Measurements from ENCODE around the gene CEACAM7.

DNA sequence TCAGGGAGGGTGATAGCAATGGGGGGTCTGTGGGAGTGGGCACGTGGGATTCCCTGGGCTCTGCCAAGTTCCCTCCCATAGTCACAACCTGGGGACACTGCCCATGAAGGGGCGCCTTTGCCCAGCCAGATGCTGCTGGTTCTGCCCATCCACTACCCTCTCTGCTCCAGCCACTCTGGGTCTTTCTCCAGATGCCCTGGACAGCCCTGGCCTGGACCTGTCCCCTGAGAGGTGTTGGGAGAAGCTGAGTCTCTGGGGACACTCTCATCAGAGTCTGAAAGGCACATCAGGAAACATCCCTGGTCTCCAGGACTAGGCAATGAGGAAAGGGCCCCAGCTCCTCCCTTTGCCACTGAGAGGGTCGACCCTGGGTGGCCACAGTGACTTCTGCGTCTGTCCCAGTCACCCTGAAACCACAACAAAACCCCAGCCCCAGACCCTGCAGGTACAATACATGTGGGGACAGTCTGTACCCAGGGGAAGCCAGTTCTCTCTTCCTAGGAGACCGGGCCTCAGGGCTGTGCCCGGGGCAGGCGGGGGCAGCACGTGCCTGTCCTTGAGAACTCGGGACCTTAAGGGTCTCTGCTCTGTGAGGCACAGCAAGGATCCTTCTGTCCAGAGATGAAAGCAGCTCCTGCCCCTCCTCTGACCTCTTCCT is 9.3 kb upstream of the CEACAM7 start:
- TF ChIP-seq, protein P1, sequence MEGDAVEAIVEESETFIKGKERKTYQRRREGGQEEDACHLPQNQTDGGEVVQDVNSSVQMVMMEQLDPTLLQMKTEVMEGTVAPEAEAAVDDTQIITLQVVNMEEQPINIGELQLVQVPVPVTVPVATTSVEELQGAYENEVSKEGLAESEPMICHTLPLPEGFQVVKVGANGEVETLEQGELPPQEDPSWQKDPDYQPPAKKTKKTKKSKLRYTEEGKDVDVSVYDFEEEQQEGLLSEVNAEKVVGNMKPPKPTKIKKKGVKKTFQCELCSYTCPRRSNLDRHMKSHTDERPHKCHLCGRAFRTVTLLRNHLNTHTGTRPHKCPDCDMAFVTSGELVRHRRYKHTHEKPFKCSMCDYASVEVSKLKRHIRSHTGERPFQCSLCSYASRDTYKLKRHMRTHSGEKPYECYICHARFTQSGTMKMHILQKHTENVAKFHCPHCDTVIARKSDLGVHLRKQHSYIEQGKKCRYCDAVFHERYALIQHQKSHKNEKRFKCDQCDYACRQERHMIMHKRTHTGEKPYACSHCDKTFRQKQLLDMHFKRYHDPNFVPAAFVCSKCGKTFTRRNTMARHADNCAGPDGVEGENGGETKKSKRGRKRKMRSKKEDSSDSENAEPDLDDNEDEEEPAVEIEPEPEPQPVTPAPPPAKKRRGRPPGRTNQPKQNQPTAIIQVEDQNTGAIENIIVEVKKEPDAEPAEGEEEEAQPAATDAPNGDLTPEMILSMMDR (IDR thresholded peaks at IDR 0.05), result no peak
- TF ChIP-seq POLR2AphosphoS5 (IDR thresholded peaks at IDR 0.05) (no peak), EP300 (IDR thresholded peaks at IDR 0.05) (no peak)
